ENCODE results near the gene ZNF423. TPM values are rescaled to one million over a fixed set of nuclear protein-coding genes. Genes with fewer than 3 reads are reported as not detected.

Gene ZNF423
- total RNA-seq, 3 donors from 2014 or later (not counting 1 experiment from before 2014, with no cell fraction given) = not detected

DNA sequence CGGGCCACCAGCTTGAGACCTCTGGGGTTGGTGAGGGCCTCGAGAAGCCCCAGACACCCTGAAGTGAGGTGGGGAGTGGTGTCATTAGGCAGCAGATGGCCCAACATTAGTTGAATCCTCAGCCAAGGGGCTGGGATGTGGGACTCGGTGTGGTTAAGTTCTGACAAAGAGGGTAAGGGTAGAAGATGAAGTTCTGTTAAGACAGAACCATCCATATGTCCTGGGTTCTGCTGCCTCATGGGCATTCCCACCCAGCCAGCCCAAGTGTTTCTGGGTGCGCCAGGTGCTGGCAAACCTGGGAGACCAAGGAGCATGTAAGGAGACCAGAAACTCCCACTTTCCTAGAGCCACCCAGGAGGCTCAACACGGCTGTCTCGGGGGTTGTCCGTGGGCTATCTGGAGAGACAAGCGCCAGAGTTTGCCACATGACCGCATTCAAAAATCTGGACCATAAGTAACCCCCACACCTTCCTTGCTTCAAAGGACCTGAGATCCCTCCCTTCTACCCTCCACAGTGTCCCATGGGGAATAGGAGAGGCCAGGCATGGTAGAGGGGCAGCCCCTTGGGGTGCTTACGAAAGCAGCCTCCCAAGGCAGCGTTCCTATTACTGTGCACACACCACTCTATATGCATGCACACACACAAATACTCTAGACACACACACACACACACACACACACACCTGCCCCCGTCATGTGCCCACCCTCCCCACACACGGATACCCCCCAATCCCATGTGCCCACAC lies 353.6 kb downstream of the ZNF423 start:
- WGBS (ENCODE audit: insufficient coverage) = 65% methylated on average over 12 of the region's 13 CpGs
- no peaks in the 10 kb centered on the region for H3K36me3 Mint-ChIP-seq

DNA sequence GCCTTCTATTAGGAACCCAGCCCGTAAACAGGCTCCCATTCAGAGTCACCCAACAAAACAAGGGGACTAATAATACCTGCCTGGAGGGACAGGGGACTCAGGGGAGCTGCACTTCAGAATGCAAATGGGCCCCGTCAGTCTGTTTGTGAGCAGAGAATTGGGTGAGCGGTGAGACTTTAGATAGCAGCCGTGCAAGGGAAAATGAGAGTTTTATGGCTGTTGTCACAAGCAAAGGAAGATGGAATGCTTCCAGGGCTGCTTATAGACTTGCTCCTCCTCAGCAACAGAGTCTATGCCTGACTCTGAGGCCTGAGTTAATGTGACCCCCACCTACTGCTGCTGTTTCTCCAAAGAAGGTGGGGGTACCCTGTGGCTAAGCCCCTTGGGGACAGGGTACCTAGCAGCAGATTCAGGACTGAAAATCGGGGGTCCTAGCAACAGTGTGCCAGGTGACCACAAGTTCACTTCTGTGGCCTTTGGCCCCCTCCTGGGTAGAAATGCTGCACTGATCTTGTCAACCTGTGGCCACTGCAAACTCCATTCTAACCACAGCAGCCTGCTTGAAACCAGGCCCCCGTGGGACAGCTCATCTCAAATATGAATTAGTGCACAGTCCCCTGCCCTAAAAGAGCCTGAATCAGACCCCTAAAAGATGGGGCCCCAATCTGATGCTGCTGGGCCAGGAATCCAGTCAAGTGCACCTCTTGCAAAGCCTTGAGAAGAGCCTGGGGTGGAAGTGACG lies 355.9 kb downstream of the ZNF423 start:
- no peak for ATAC-seq
- H3K4me3 Mint-ChIP-seq = no peak overlapping the region
- H3K36me3 Mint-ChIP-seq = no peaks in the 10 kb centered on the region
- no peaks in the 10 kb centered on the region for H3K27me3 Mint-ChIP-seq (ENCODE audit: low read depth in 2 of 2)
- no peak overlapping the region for H3K27ac Mint-ChIP-seq
- H3K9me3 Mint-ChIP-seq = no peaks in the 10 kb centered on the region
- no peak for DNase-seq
- TF ChIP-seq CTCF (IDR thresholded peaks at IDR 0.05) = no peak
- Histone ChIP-seq H3K27ac (ENCODE audit: low read length) (no peak overlapping the region), H3K4me3 (ENCODE audit: low read length) (no peak overlapping the region), H3K36me3 (ENCODE audit: control insufficient read depth, insufficient read depth, low read length) (no peaks in the 10 kb centered on the region), H3K27me3 (ENCODE audit: control insufficient read depth, insufficient read depth, low read length) (peaks cover 2% of the 10 kb centered on the region), H3K4me1 (ENCODE audit: control insufficient read depth, insufficient read depth, low read length) (peaks cover 19% of the 10 kb centered on the region), H3K9me3 (ENCODE audit: control insufficient read depth, insufficient read depth, low read length) (no peaks in the 10 kb centered on the region)
- WGBS (ENCODE audit: insufficient coverage) = 61% methylated on average over 6 of the region's 7 CpGs
- intact Hi-C loops (cut with micrococcal nuclease) = no loop called here
- H3K4me1 Mint-ChIP-seq = peaks cover 15 to 19% of the 10 kb centered on the region in 2 donors

More for the DNA sequence above, 353.6 kb downstream of the ZNF423 start:
- peaks cover 15 to 19% of the 10 kb centered on the region in 2 donors for H3K4me1 Mint-ChIP-seq
- ATAC-seq = peak in 1 of 3 donors; percentile 11
- Histone ChIP-seq H3K9me3 (ENCODE audit: control insufficient read depth, insufficient read depth, low read length) (no peaks in the 10 kb centered on the region), H3K27me3 (ENCODE audit: control insufficient read depth, insufficient read depth, low read length) (peaks cover 2% of the 10 kb centered on the region), H3K4me1 (ENCODE audit: control insufficient read depth, insufficient read depth, low read length) (peaks cover 19% of the 10 kb centered on the region), H3K36me3 (ENCODE audit: control insufficient read depth, insufficient read depth, low read length) (no peaks in the 10 kb centered on the region), H3K4me3 (ENCODE audit: low read length) (no peak overlapping the region), H3K27ac (ENCODE audit: low read length) (no peak overlapping the region)
- H3K9me3 Mint-ChIP-seq = peaks cover 0 to 4% of the 10 kb centered on the region in 2 donors
- H3K27me3 Mint-ChIP-seq (ENCODE audit: low read depth in 2 of 2) = no peaks in the 10 kb centered on the region
- H3K4me3 Mint-ChIP-seq = peak overlapping the region; percentile 47
- peak overlapping the region in 1 of 2 donors; percentile 25 for H3K27ac Mint-ChIP-seq
- TF ChIP-seq CTCF (IDR thresholded peaks at IDR 0.05) = no peak
- DNase-seq = no peak
- intact Hi-C loops (cut with micrococcal nuclease) = no loop called here

- peaks cover 19% of the 10 kb centered on the region for H3K4me1 ChIP-seq (ENCODE audit: control insufficient read depth, insufficient read depth, low read length)
- intact Hi-C loops (cut with micrococcal nuclease) = no loop called here
- no peak for TF ChIP-seq CTCF (IDR thresholded peaks at IDR 0.05)
- H3K27ac ChIP-seq (ENCODE audit: low read length) = no peak overlapping the region
- Mint-ChIP-seq H3K27ac (no peak overlapping the region), H3K36me3 (no peaks in the 10 kb centered on the region), H3K9me3 (no peaks in the 10 kb centered on the region), H3K4me1 (peaks cover 15 to 19% of the 10 kb centered on the region in 2 donors), H3K27me3 (ENCODE audit: low read depth in 2 of 2) (no peaks in the 10 kb centered on the region), H3K4me3 (no peak overlapping the region)
- no peak for DNase-seq
- H3K36me3 ChIP-seq (ENCODE audit: control insufficient read depth, insufficient read depth, low read length) = no peaks in the 10 kb centered on the region
- no peak overlapping the region for H3K4me3 ChIP-seq (ENCODE audit: low read length)
- no peaks in the 10 kb centered on the region for H3K9me3 ChIP-seq (ENCODE audit: control insufficient read depth, insufficient read depth, low read length)
- H3K27me3 ChIP-seq (ENCODE audit: control insufficient read depth, insufficient read depth, low read length) = peaks cover 2% of the 10 kb centered on the region
- 78% methylated on average over 10 of the region's 10 CpGs for WGBS (ENCODE audit: insufficient coverage)
- ATAC-seq = no peak
Measured at GRCh38 chr16:49499414-49499785, 356.5 kb downstream of the ZNF423 start.
